ENCODE measurements around the gene RIPOR2. TPM values are rescaled to one million over a fixed set of nuclear protein-coding genes. Genes with fewer than 3 reads are reported as not detected.

Gene RIPOR2
- total RNA-seq, 4 donors from 2014 or later: 1.2 to 16.7 (median 5.2) TPM

DNA sequence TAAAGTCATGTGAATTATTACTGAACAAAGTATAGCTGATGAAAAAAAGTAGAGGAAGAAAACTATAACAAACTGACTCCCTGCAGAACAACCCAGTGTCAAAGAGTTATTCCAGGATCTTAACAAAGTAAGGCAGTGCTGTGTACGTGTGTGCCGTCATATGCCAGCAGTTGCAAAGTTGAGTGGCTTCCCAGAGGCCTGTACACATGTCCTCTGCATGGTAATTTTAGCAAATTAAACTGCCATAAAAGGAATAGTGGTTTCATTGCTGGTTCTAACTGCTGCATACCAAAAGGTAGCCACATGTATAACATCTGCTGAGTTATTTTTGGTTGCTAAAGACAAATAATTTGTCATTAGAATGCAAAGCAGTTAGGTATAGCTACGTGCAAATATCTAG, 44.8 kb downstream of the RIPOR2 start:
- intact Hi-C loops (cut with DNase I; ENCODE audit: low total_unique reads): no loop called here
- H3K27ac ChIP-seq: no peak overlapping the region
- in situ Hi-C loops (cut with MboI; ENCODE audit: low pct_ligation_motif_present in 1 of 4, low pct_unique_long_range_greater_than_20kb in 1 of 4, low sequenced_read_pairs in 3 of 4): no loop called here
- TF ChIP-seq POLR2A (IDR thresholded peaks at IDR 0.05): no peak
- no peak for TF ChIP-seq POLR2AphosphoS5 (IDR thresholded peaks at IDR 0.05)
- TF ChIP-seq EP300 (IDR thresholded peaks at IDR 0.05; ENCODE audit: low read depth): no peak
- H3K4me3 ChIP-seq: no peak overlapping the region
- H3K36me3 ChIP-seq: no peaks in the 10 kb centered on the region
- no peak for DNase-seq
- 69 to 75% methylated on average over 3 of the region's 3 CpGs for WGBS, 2 donors (ENCODE audit: low coverage in 1 of 2)
- no peaks in the 10 kb centered on the region for H3K9me3 ChIP-seq
- H3K4me1 ChIP-seq: no peaks in the 10 kb centered on the region
- no peaks in the 10 kb centered on the region for H3K27me3 ChIP-seq

DNA sequence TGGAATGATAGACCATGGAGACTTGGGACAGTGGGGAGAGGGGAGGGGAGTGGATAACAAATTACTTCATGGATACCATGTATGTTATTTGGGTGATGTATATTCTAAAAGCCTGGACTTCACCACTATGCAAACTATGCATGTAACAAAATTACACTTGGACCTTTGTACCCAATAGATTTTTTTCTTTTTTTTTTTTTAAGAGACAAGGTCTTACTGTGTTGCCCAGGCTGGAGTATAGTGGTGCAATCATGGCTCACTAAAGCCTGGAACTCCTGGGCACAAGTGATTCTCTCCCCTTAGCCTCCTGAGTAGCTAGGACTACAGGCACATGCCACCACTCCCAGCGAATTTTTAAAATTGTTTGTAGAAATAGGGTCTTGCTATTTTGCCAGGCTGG, 45.3 kb downstream of the RIPOR2 start:
- no peaks in the 10 kb centered on the region for H3K36me3 ChIP-seq
- no peaks in the 10 kb centered on the region for H3K4me1 ChIP-seq
- 44 to 82% methylated on average over 1 of the region's 1 CpG for WGBS, 2 donors (ENCODE audit: low coverage in 1 of 2)
- TF ChIP-seq POLR2AphosphoS5 (IDR thresholded peaks at IDR 0.05): no peak
- TF ChIP-seq CTCF (IDR thresholded peaks at IDR 0.05): no peak
- TF ChIP-seq POLR2A (IDR thresholded peaks at IDR 0.05): no peak
- TF ChIP-seq EP300 (IDR thresholded peaks at IDR 0.05; ENCODE audit: low read depth): no peak
- no peak overlapping the region for H3K27ac ChIP-seq
- DNase-seq: no peak
- no peak overlapping the region for H3K4me3 ChIP-seq
- in situ Hi-C loops (cut with MboI; ENCODE audit: low pct_ligation_motif_present in 1 of 4, low pct_unique_long_range_greater_than_20kb in 1 of 4, low sequenced_read_pairs in 3 of 4): no loop called here
- intact Hi-C loops (cut with DNase I; ENCODE audit: low total_unique reads): no loop called here
- no peaks in the 10 kb centered on the region for H3K27me3 ChIP-seq
- H3K9me3 ChIP-seq: no peaks in the 10 kb centered on the region

DNA sequence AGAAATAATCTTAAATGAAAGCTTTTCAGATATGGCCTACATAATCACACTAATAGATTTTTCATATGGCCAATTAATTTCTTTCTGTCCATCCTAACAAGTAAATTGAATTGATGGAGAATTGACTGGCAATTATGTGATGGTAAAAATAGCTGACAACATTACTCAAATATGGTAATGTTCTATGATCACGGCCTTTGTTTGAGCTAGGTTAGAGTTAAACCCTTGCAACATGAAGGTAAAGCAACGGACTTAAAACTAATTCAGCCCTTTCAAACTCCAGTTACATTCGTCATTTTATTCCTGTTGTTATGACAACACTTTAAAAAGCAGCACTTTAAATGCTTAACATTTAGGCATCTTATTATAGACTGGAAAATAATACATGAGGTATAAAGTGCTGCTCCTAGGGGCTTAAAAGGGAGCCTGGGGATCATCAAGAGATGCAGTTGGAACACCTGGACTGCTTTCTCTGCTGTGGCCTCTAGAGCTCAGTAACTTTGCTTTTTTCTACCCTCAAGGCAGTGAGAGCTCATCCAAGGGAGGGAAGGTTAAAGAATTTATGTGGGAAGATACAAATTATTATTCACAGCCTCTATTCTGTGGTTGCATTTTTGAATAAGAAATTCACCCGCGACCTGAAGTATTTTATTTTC, 46.9 kb downstream of the RIPOR2 start:
- Histone ChIP-seq H3K27ac (no peak overlapping the region), H3K4me3 (no peak overlapping the region), H3K36me3 (no peaks in the 10 kb centered on the region), H3K9me3 (no peaks in the 10 kb centered on the region), H3K27me3 (no peaks in the 10 kb centered on the region), H3K4me1 (no peaks in the 10 kb centered on the region)
- WGBS, 2 donors (ENCODE audit: low coverage in 1 of 2): 82% methylated on average over 5 of the region's 5 CpGs
- TF ChIP-seq POLR2A (IDR thresholded peaks at IDR 0.05): no peak
- TF ChIP-seq CTCF (IDR thresholded peaks at IDR 0.05): no peak
- TF ChIP-seq EP300 (IDR thresholded peaks at IDR 0.05; ENCODE audit: low read depth): no peak
- TF ChIP-seq POLR2AphosphoS5 (IDR thresholded peaks at IDR 0.05): no peak
- intact Hi-C loops (cut with DNase I; ENCODE audit: low total_unique reads) (no loop called here), in situ Hi-C loops (cut with MboI; ENCODE audit: low pct_ligation_motif_present in 1 of 4, low pct_unique_long_range_greater_than_20kb in 1 of 4, low sequenced_read_pairs in 3 of 4) (no loop called here)
- no peak for DNase-seq

DNA sequence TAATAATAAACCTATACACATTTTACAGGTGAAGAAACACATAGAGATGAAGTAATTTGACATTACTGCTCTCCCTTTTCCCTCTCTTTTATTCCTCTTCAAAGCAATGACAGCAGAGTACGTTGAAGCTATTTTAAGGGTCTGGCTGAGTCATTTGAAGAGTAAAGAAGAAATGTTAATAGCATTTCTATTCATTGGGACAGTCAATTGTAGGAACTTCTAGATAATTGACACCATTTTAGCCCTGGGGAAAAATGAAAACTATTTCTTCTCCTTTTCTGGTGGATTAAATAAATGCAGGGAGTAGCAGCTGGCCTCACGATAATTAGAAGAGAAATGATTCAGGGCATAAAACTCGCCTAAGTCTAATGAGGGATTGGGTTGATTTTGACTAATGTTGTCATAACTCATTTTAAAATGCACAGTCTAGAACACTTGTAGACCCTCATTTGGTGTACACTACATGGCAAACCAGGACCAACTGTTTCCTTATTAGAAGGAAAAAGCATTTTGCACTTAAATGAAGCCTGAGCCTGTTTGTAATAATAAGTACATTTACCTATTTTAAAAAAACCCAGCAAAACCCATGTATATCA, 48.1 kb downstream of the RIPOR2 start:
- H3K27ac ChIP-seq: no peak overlapping the region
- no peak overlapping the region for H3K4me3 ChIP-seq
- H3K36me3 ChIP-seq: no peaks in the 10 kb centered on the region
- DNase-seq: no peak
- 65 to 75% methylated on average over 3 of the region's 3 CpGs for WGBS, 2 donors (ENCODE audit: low coverage in 1 of 2)
- intact Hi-C loops (cut with DNase I; ENCODE audit: low total_unique reads): no loop called here
- TF ChIP-seq CTCF (IDR thresholded peaks at IDR 0.05) (no peak), POLR2A (IDR thresholded peaks at IDR 0.05) (no peak), EP300 (IDR thresholded peaks at IDR 0.05; ENCODE audit: low read depth) (no peak)
- no peaks in the 10 kb centered on the region for H3K9me3 ChIP-seq
- H3K27me3 ChIP-seq: no peaks in the 10 kb centered on the region
- in situ Hi-C loops (cut with MboI; ENCODE audit: low pct_ligation_motif_present in 1 of 4, low pct_unique_long_range_greater_than_20kb in 1 of 4, low sequenced_read_pairs in 3 of 4): no loop called here
- H3K4me1 ChIP-seq: no peaks in the 10 kb centered on the region

Measured in transverse colon (tissue), 4 donors.